K562 (cell line): ENCODE measurements around the gene TSC22D2.

Source experiments
- CTCF ChIP-seq, 3 experiments: IDR thresholded peaks in 2 of 3; conservative IDR thresholded peaks in 1 of 3; 2 replicates each; pipeline ENCODE4 v1.5.1; 2011 to 2012; ENCODE audit warnings: low read length in 3 of 3, mild to moderate bottlenecking in 3 of 3, control low read depth in 2 of 3, improper control_type of control experiment in 1 of 3, inconsistent platforms in 1 of 3, low read depth in 1 of 3, mixed read lengths in 1 of 3, moderate library complexity in 1 of 3; ENCODE audit not compliant: insufficient read depth in 2 of 3
- EP300 ChIP-seq: IDR thresholded peaks from 2 replicates; pipeline ENCODE4 v1.6.1; 2012; ENCODE audit warnings: low read length, improper control_type of control experiment
- MXI1 ChIP-seq: IDR thresholded peaks from 2 replicates; pipeline ENCODE4 v1.6.1; 2011; ENCODE audit warnings: low read depth, mild to moderate bottlenecking, improper control_type of control experiment, low read length
- SRF ChIP-seq, 2 experiments: fragments of 250-450, 450-650 bp in 1 of 2; sonication (Bioruptor Pico) in 1 of 2; sonication (generic) in 1 of 2; formaldehyde crosslinking; IDR thresholded peaks; 2 replicates each; pipeline versions ENCODE4 v1.5.0 to v1.5.1; 2020 to 2022; ENCODE audit warnings: mild to moderate bottlenecking in 1 of 2, missing genetic modification reagents in 1 of 2

- TF ChIP-seq SRF (CRISPR knock-in tag; IDR thresholded peaks at IDR 0.05) (no peak), CTCF (IDR thresholded peaks at IDR 0.05 in 2 of 3, conservative IDR thresholded peaks at IDR 0.05 in 1 of 3; ENCODE audit: insufficient read depth in 2 of 3, low read depth in 1 of 3, low read length in 3 of 3) (no peak), MXI1 (no peak), EP300 (no peak)
Measured at GRCh38 chr3:150377601-150378300, 30.3 kb upstream of the TSC22D2 start.
